Testis (tissue), 2 donors: ENCODE results near the gene TEX13A.

Experiments used
- POLR2A ChIP-seq: fragments of 450-650 bp; IDR thresholded peaks from one replicate; pipeline ENCODE4 v1.6.1; 2017; ENCODE audit warnings: antibody characterized with exemption, mild to moderate bottlenecking, moderate library complexity
- TF ChIP-seq, protein P1 (sequence below), 3 experiments: fragments of 450-650 bp in 2 of 3; fragments of 200-600 bp in 1 of 3; sonication (generic) in 1 of 3; IDR thresholded peaks; one replicate each; pipeline ENCODE4 v1.5.1; 2016 to 2019; ENCODE audit warnings: antibody characterized with exemption in 3 of 3, mild to moderate bottlenecking in 2 of 3, moderate library complexity in 1 of 3

DNA sequence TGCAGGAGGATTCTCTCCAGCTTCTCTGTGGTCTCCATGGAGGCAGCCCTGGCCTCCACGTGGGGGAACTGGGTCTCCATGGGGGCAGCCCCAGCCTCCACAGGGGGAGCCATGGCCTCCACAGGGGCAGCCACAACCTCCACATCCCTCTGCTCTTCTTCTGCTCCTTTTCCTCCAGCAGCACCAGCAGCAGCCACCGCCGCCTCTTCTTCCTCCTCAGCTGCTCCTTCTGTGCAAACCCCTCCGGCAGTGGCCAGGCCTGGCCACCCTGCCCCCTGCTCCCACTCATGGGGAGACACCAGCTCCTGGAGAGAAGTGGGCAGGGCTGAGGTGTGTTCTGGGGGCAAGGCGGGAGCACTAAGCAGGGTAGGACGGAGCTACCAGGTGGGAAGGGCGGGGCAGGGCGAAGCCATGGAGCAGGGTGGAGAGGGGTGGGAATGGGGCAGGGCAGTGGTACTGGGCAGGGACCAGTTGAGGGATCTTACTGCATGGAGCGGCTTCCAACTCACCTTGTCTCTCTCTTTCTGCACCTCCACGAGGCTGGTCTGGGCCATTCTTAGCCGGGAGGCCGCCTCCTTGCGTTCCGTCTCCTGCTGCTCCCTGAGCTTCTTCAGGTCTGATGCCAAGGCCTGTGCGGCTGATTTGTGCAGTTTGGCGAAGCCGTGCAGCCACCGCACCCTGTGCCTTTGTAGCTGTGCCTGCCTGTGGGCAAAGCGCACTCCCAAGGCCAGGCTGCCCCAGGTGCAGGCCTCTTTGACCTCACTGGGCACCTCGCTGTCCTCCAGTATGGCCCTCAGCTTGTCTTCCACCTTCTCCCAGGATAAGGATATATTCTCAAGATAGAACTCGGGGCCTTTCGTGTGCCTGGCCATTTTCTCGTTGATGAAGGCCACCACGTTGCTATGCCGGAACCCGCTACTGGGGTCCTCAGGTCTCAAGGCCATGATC lies 766 bp downstream of the TEX13A start:
- TF ChIP-seq, protein P1, sequence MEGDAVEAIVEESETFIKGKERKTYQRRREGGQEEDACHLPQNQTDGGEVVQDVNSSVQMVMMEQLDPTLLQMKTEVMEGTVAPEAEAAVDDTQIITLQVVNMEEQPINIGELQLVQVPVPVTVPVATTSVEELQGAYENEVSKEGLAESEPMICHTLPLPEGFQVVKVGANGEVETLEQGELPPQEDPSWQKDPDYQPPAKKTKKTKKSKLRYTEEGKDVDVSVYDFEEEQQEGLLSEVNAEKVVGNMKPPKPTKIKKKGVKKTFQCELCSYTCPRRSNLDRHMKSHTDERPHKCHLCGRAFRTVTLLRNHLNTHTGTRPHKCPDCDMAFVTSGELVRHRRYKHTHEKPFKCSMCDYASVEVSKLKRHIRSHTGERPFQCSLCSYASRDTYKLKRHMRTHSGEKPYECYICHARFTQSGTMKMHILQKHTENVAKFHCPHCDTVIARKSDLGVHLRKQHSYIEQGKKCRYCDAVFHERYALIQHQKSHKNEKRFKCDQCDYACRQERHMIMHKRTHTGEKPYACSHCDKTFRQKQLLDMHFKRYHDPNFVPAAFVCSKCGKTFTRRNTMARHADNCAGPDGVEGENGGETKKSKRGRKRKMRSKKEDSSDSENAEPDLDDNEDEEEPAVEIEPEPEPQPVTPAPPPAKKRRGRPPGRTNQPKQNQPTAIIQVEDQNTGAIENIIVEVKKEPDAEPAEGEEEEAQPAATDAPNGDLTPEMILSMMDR (IDR thresholded peaks at IDR 0.05), result no peak
- TF ChIP-seq POLR2A, result no peak
